22Rv1 (cell line): ENCODE data around the gene TP53BP1.

Experiments used
- H3K27ac ChIP-seq: fragments of 450-650 bp; 2 replicates; pipeline ENCODE4 v1.5.1; 2017
- ZFX ChIP-seq: fragments of 450-650 bp; IDR thresholded peaks from 2 replicates; pipeline ENCODE4 v1.6.1; 2017; ENCODE audit warnings: antibody characterized with exemption, borderline replicate concordance
- TF ChIP-seq, protein P1 (sequence below): fragments of 450-650 bp; IDR thresholded peaks from 2 replicates; pipeline ENCODE4 v1.5.1; 2017; ENCODE audit warnings: mild to moderate bottlenecking

TP53BP1 gene

DNA sequence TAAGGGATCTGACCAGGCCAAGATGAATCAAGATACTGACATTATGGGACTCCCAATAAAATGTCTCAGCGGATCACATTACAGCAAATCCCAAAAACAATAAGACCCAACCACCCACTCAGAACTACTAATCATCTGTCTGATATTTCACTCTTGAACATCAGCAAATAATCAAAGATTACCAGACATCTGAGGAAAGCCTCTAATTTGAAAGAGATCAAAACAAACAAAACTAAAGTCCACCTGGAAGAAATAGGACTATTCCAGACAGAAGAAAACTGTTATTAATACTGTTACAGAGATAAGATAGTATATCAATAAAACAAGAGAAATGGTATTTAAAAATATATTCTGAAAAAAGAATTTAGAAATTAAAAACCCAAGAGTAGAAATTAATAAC lies 29.0 kb downstream of the TP53BP1 start:
- TF ChIP-seq ZFX = no peak
- TF ChIP-seq, protein P1, sequence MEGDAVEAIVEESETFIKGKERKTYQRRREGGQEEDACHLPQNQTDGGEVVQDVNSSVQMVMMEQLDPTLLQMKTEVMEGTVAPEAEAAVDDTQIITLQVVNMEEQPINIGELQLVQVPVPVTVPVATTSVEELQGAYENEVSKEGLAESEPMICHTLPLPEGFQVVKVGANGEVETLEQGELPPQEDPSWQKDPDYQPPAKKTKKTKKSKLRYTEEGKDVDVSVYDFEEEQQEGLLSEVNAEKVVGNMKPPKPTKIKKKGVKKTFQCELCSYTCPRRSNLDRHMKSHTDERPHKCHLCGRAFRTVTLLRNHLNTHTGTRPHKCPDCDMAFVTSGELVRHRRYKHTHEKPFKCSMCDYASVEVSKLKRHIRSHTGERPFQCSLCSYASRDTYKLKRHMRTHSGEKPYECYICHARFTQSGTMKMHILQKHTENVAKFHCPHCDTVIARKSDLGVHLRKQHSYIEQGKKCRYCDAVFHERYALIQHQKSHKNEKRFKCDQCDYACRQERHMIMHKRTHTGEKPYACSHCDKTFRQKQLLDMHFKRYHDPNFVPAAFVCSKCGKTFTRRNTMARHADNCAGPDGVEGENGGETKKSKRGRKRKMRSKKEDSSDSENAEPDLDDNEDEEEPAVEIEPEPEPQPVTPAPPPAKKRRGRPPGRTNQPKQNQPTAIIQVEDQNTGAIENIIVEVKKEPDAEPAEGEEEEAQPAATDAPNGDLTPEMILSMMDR = no peak
- no peak overlapping the region for H3K27ac ChIP-seq

DNA sequence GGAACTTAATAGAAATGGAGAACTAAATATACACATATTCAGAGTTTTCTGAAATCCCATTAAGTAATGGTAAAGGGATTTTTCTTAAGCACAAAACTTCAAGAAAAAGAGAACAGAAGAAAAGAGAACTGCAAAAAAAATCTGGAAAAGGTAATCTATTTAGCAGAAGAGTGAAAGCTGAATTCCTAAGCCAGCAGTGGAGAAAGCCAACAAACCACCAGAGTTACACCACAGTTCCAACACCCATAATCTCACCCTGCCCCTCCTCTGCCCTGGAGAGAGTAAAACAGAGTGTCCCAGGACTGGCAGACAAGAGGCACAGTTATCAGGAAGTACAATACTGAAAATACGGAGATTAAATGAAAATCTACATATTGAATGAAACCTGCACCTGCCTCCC lies 29.4 kb downstream of the TP53BP1 start:
- TF ChIP-seq, protein P1 = no peak
- TF ChIP-seq ZFX = no peak
- H3K27ac ChIP-seq = no peak overlapping the region

DNA sequence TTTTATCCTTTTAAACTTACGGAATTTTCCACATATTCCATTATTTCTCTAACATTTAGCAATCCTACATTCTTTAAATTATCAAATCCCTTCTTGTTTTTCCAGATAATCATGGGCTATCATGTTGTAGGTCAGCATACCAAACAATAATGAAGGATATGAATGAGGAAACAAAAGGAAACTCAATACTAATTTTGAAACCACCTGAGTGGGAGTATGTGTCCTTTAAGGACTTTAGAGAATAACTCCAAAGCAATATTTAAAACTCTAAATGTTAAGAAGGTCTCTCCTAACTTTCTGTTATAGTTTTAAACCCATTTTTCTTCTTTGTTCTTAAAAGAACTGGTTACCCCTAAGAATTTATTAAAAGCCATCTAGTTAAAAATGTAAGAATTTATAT lies 43.0 kb downstream of the TP53BP1 start:
- no peak for TF ChIP-seq ZFX
- TF ChIP-seq, protein P1 = no peak
- no peak overlapping the region for H3K27ac ChIP-seq

DNA sequence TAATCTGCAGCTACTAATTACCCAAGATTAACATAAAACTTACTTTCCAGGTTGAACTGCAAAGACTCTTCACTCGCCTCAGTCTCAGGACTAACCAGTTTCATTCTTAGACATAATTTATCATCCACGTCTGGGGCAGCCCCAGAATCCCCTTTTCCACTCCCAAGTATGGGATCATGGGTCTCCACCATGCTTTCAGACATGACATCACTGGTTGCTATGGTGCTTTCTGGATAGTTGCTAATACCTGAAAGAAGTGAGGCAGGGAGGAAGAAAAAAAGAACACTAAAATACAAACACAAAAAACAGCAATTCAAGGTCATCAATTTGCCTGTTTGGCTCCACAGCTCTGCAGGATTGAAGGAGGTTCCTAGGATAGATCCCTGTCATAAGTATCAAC lies 46.6 kb downstream of the TP53BP1 start:
- TF ChIP-seq, protein P1 = no peak
- TF ChIP-seq ZFX = no peak
- no peak overlapping the region for H3K27ac ChIP-seq

DNA sequence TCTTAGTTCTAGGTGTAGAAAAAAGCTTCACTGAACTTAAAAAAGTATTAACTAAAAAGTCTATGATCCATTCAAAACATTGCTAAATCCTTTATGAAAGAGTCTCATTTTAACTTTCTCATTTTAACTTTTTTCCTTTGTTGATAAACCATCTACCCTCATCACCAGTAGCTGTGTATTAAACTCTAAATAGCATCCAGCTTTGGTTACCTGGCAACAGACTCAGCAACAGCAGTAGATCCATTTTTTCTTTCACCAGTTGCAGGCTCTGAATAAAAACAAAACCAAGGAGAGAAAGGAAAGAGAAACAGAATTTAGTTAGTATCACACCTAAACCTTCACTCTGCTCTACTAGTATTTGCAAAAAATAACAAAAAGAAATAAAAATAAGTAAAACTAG lies 51.6 kb downstream of the TP53BP1 start:
- TF ChIP-seq ZFX = no peak
- TF ChIP-seq, protein P1 = no peak
- no peak overlapping the region for H3K27ac ChIP-seq

DNA sequence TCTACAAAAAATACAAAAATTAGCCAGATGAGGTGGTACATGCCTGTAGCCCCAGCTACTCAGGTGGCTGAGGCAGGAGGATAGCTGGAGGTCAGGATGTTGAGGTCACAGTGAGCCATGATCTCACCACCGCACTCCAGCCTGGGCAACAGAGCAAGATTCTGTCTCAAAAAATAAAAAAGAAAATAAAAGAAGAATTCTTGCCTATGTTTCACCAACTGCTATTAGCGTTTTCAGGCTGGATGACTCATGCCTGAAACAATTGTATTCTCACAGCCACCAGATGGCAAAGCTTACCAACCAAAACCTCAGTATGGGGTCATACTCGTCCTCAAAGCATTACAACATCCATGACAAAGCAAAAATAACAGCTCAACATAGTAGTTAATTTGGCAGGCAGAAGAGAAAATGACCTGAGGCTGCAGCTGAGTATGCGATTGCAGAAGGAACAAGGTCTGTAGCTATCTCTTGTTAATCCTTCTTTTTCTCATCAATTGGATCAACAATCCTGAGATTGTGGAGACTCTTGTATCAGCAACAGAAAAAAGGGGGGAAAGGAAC lies 52.2 kb downstream of the TP53BP1 start:
- H3K27ac ChIP-seq = no peak overlapping the region
- no peak for TF ChIP-seq ZFX
- TF ChIP-seq, protein P1 = no peak

DNA sequence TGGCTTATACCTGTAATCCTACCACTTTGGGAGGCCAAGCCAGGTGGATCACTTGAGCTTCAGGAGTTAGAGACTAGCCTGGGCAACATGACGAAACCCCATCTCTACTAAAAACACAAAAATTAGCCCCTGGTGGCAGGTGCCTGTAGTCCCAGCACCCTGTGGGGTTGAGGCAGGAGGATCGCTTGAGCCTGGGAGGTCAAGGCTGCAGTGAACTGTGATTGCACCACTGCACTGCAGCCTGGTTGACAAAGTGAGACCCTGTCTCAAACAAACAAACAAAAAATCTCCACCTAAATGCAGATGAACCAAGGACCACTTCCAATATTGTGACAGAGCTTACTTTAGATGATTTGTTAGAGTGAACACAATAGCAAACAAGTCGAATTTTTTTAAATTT lies 53.7 kb downstream of the TP53BP1 start:
- no peak overlapping the region for H3K27ac ChIP-seq
- TF ChIP-seq, protein P1 = no peak
- TF ChIP-seq ZFX = no peak
